H9 (cell line): ENCODE data around the gene TCTN2. TPM values are rescaled to one million over a fixed set of nuclear protein-coding genes. Genes with fewer than 3 reads are reported as not detected.

Experiments used
- DNase-seq: peaks from one replicate; pipeline ENCODE4 v3.0.0-alpha.2; 2017
- H2AFZ ChIP-seq: one replicate; pipeline ENCODE4 v1.6.1; 2013; ENCODE audit warnings: mild to moderate bottlenecking, low read length, control low read depth, moderate library complexity
- H2AK5ac ChIP-seq: 2 replicates; pipeline ENCODE4 v1.6.1; 2013; ENCODE audit warnings: low read length, control low read depth, mixed read lengths; ENCODE audit not compliant: insufficient read length
- H2BK120ac ChIP-seq: one replicate; pipeline ENCODE4 v1.6.1; 2013; ENCODE audit warnings: low read depth, mild to moderate bottlenecking, low read length, control low read depth, inconsistent platforms; ENCODE audit not compliant: poor library complexity, severe bottlenecking
- H2BK12ac ChIP-seq: 2 replicates; pipeline ENCODE4 v1.6.1; 2013; ENCODE audit warnings: low read length, control low read depth, mixed read lengths, low read depth; ENCODE audit not compliant: insufficient read length
- H2BK15ac ChIP-seq: 2 replicates; pipeline ENCODE4 v1.6.1; 2013; ENCODE audit warnings: low read depth, low read length, control low read depth
- H2BK20ac ChIP-seq: one replicate; pipeline ENCODE4 v1.6.1; 2013; ENCODE audit warnings: low read depth, mild to moderate bottlenecking, low read length, control low read depth, inconsistent platforms; ENCODE audit not compliant: poor library complexity, severe bottlenecking
- H2BK5ac ChIP-seq: 2 replicates; pipeline ENCODE4 v1.6.1; 2013; ENCODE audit warnings: low read length, control low read depth, mixed read lengths; ENCODE audit not compliant: insufficient read length
- H3K14ac ChIP-seq: 2 replicates; pipeline ENCODE4 v1.6.1; 2013; ENCODE audit warnings: low read length, control low read depth; ENCODE audit not compliant: insufficient read depth
- H3K18ac ChIP-seq: 2 replicates; pipeline ENCODE4 v1.6.1; 2013; ENCODE audit warnings: low read depth, mild to moderate bottlenecking, mixed read lengths, low read length, control low read depth; ENCODE audit not compliant: insufficient read length
- H3K23ac ChIP-seq: 2 replicates; pipeline ENCODE4 v1.6.1; 2013; ENCODE audit warnings: low read length, control low read depth, mixed read lengths, low read depth; ENCODE audit not compliant: insufficient read length
- H3K23me2 ChIP-seq: 2 replicates; pipeline ENCODE4 v1.6.1; 2013; ENCODE audit warnings: low read depth, mild to moderate bottlenecking, mixed read lengths, low read length, control low read depth; ENCODE audit not compliant: insufficient read length, poor library complexity, severe bottlenecking
- H3K27ac ChIP-seq: 2 replicates; pipeline ENCODE4 v1.5.1; 2013; ENCODE audit warnings: low read length, control low read depth, mixed read lengths, low read depth; ENCODE audit not compliant: insufficient read length
- H3K27me3 ChIP-seq: 2 replicates; pipeline ENCODE4 v1.6.1; 2013; ENCODE audit warnings: low read length, control low read depth, inconsistent platforms; ENCODE audit not compliant: insufficient read depth
- H3K4ac ChIP-seq: 2 replicates; pipeline ENCODE4 v1.6.1; 2013; ENCODE audit warnings: low read depth, mild to moderate bottlenecking, control low read depth, inconsistent platforms, low read length, moderate library complexity
- H3K4me1 ChIP-seq: 2 replicates; pipeline ENCODE4 v1.6.1; 2013; ENCODE audit warnings: low read length, control low read depth, inconsistent platforms; ENCODE audit not compliant: insufficient read depth
- H3K4me2 ChIP-seq: 2 replicates; pipeline ENCODE4 v1.6.1; 2013; ENCODE audit warnings: low read length, control low read depth, mixed read lengths; ENCODE audit not compliant: insufficient read length, insufficient read depth
- H3K56ac ChIP-seq: 2 replicates; pipeline ENCODE4 v1.6.1; 2013; ENCODE audit warnings: low read depth, mild to moderate bottlenecking, mixed read lengths, low read length, control low read depth; ENCODE audit not compliant: insufficient read length
- H3K79me1 ChIP-seq: 2 replicates; pipeline ENCODE4 v1.6.1; 2013; ENCODE audit warnings: low read depth, mild to moderate bottlenecking, moderate library complexity, low read length, control low read depth, inconsistent platforms; ENCODE audit not compliant: insufficient read depth, poor library complexity, severe bottlenecking
- H3K79me2 ChIP-seq: 2 replicates; pipeline ENCODE4 v1.6.1; 2013; ENCODE audit warnings: low read length, control low read depth, inconsistent platforms; ENCODE audit not compliant: insufficient read depth
- H3K9ac ChIP-seq: 2 replicates; pipeline ENCODE4 v1.6.1; 2013; ENCODE audit warnings: low read length, control low read depth, mixed read lengths; ENCODE audit not compliant: insufficient read length; ENCODE audit errors: extremely low read depth
- H3K9me3 ChIP-seq: one replicate; pipeline ENCODE4 v1.6.1; 2013; ENCODE audit warnings: low read depth, low read length, inconsistent platforms; ENCODE audit not compliant: control insufficient read depth
- H3T11ph ChIP-seq: one replicate; pipeline ENCODE4 v1.6.1; 2013; ENCODE audit warnings: mild to moderate bottlenecking, low read length, control low read depth, inconsistent platforms
- H4K20me1 ChIP-seq: one replicate; pipeline ENCODE4 v1.6.1; 2013; ENCODE audit not compliant: control insufficient read depth, insufficient read length, insufficient read depth
- H4K5ac ChIP-seq: 2 replicates; pipeline ENCODE4 v1.6.1; 2013; ENCODE audit warnings: low read depth, mild to moderate bottlenecking, mixed read lengths, low read length, control low read depth; ENCODE audit not compliant: insufficient read length
- H4K8ac ChIP-seq: replicated peaks from 2 replicates; pipeline ENCODE4 v1.6.1; 2013; ENCODE audit warnings: low read length, control low read depth, mixed read lengths, low read depth; ENCODE audit not compliant: insufficient read length
- H4K91ac ChIP-seq: 2 replicates; pipeline ENCODE4 v1.6.1; 2013; ENCODE audit warnings: low read depth, mild to moderate bottlenecking, moderate library complexity, mixed read lengths, low read length, control low read depth; ENCODE audit not compliant: insufficient read length
- H3K27ac Mint-ChIP-seq, 3 experiments: 2 replicates in 2 of 3; 3 replicates in 1 of 3; pipeline ENCODE4 v1.8.0; 2020 to 2021; ENCODE audit warnings: mixed read lengths in 3 of 3, mild to moderate bottlenecking in 1 of 3, moderate library complexity in 1 of 3
- H3K27me3 Mint-ChIP-seq: 2 replicates; pipeline ENCODE4 v1.8.0; 2021; ENCODE audit warnings: low read depth, mild to moderate bottlenecking, moderate library complexity, mixed read lengths
- H3K36me3 Mint-ChIP-seq, 3 experiments: 2 replicates in 2 of 3; 3 replicates in 1 of 3; pipeline ENCODE4 v1.8.0; 2020 to 2021; ENCODE audit warnings: low read depth in 3 of 3, mixed read lengths in 3 of 3; ENCODE audit not compliant: insufficient read depth in 1 of 3
- H3K4me1 Mint-ChIP-seq, 2 experiments: 2 replicates each; pipeline ENCODE4 v1.8.0; 2020; ENCODE audit warnings: mixed read lengths in 2 of 2
- H3K4me3 Mint-ChIP-seq, 2 experiments: 2 replicates in 1 of 2; 3 replicates in 1 of 2; pipeline ENCODE4 v1.8.0; 2020 to 2021; ENCODE audit warnings: mild to moderate bottlenecking in 2 of 2, mixed read lengths in 2 of 2, moderate library complexity in 1 of 2
- H3K9me3 Mint-ChIP-seq, 2 experiments: 2 replicates in 1 of 2; 3 replicates in 1 of 2; pipeline ENCODE4 v1.8.0; 2020; ENCODE audit warnings: mild to moderate bottlenecking in 2 of 2, mixed read lengths in 2 of 2, moderate library complexity in 1 of 2
- CTCF ChIP-seq: fragments of 200-600 bp; sonication (generic); conservative IDR thresholded peaks from 3 replicates; pipeline ENCODE4 v1.8.0; 2021; ENCODE audit warnings: antibody characterized with exemption, mild to moderate bottlenecking
- WGBS: extraction: QIAGEN DNeasy Blood & Tissue Kit; methylation state at CpG from one replicate; pipeline ENCODE4 v1.1.7; 2013; ENCODE audit warnings: missing lambda C conversion rate, low lambda C conversion rate, mixed read lengths; ENCODE audit not compliant: insufficient read length; ENCODE audit errors: extremely low coverage; 5-methylcytosine and 5-hydroxymethylcytosine counted together
- total RNA-seq: library from RNA; stranded (reverse); gene quantifications from 2 replicates; pipeline ENCODE4 v1.2.1, GENCODE V29; 2021

TCTN2 gene
- total RNA-seq, 1 experiment from 2014 or later = 7.4 TPM

DNA sequence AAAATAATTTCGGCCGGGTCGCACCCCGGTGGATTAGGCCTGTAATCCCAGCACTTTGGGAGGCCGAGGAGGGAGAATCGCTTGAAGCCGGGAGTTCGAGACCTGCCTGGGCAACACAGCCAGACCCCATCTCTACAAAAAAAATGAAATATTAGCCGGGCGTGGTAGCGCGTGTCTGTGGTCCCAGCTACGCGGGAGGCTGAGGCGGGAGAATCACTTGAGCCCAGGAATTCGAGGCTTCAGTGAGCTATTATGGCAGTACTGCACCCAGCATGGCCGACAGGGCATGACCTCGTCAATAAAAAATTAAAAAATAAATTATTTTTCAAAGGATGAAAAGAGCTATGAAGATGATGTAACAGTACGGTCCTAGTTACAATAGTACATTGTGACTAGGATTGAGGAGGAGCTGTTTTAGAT, 36.8 kb upstream of the TCTN2 start:
- Histone ChIP-seq H2BK120ac (no peak overlapping the region), H3K18ac (peak overlapping the region; percentile 84), H3K9me3 (no peaks in the 10 kb centered on the region), H2BK20ac (no peak overlapping the region), H2AK5ac (no peak overlapping the region), H3K14ac (no peak overlapping the region), H2AFZ (no peak overlapping the region), H3K79me2 (no peaks in the 10 kb centered on the region; the same call in 1 of the 2 replicates), H4K20me1 (no peaks in the 10 kb centered on the region), H3K27me3 (no peaks in the 10 kb centered on the region), H3K56ac (no peak overlapping the region), H3K79me1 (no peaks in the 10 kb centered on the region), H3T11ph (no peak overlapping the region), H3K9ac (peak overlapping the region; percentile 94), H2BK5ac (no peak overlapping the region), H2BK15ac (no peak overlapping the region), H3K23me2 (peaks cover 4% of the 10 kb centered on the region), H3K27ac (no peak overlapping the region), H3K4me1 (no peaks in the 10 kb centered on the region), H4K91ac (no peak overlapping the region), H4K5ac (peak overlapping the region; percentile 45), H2BK12ac (no peak overlapping the region), H3K4me2 (peak overlapping the region; percentile 89), H3K4ac (peak overlapping the region; percentile 51; the same call in 1 of the 2 replicates), H4K8ac (no peak overlapping the region), H3K23ac (no peak overlapping the region)
- no peaks in the 10 kb centered on the region for H3K27me3 Mint-ChIP-seq
- no peak for DNase-seq
- H3K36me3 Mint-ChIP-seq = peaks cover 9 to 23% (median 21%) of the 10 kb centered on the region in 3 experiments; a peak in 6 of 7 replicates
- no peak for TF ChIP-seq CTCF
- H3K27ac Mint-ChIP-seq = peak overlapping the region; percentile 98 to 99 (median 99); a peak in 6 of 7 replicates
- H3K4me3 Mint-ChIP-seq = peak overlapping the region; percentile 93 to 94
- WGBS = no CpG with 5 or more reads among the region's 19 CpGs
- peaks cover 8 to 11% of the 10 kb centered on the region in 2 experiments for H3K4me1 Mint-ChIP-seq
- peaks cover 0 to 2% of the 10 kb centered on the region in 2 experiments; a peak in 1 of 5 replicates for H3K9me3 Mint-ChIP-seq
